Measurements from ENCODE around the gene NFKB1.
"Not testable (repeated sequence)": the region's sequence is repeated elsewhere in the genome, so short reads cannot be mapped to it uniquely, and the experiment has no call there.

DNA sequence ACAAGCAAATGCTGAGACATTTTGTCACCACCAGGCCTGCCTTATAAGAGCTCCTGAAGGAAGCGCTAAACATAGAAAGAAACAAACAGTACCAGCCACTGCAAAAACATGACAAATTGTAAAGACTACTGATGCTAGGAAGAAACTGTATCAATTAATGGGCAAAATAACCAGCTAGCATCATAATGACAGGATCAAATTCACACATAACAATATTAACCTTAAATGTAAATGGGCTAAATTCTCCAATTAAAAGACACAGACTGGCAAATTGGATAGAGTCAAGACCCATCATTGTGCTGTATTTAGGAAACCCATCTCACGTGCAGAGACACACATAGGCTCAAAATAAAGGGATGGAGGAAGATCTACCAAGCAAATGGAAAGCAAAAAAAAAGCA, 21.3 kb upstream of the NFKB1 start:
- TF ChIP-seq, protein P1, sequence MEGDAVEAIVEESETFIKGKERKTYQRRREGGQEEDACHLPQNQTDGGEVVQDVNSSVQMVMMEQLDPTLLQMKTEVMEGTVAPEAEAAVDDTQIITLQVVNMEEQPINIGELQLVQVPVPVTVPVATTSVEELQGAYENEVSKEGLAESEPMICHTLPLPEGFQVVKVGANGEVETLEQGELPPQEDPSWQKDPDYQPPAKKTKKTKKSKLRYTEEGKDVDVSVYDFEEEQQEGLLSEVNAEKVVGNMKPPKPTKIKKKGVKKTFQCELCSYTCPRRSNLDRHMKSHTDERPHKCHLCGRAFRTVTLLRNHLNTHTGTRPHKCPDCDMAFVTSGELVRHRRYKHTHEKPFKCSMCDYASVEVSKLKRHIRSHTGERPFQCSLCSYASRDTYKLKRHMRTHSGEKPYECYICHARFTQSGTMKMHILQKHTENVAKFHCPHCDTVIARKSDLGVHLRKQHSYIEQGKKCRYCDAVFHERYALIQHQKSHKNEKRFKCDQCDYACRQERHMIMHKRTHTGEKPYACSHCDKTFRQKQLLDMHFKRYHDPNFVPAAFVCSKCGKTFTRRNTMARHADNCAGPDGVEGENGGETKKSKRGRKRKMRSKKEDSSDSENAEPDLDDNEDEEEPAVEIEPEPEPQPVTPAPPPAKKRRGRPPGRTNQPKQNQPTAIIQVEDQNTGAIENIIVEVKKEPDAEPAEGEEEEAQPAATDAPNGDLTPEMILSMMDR (IDR thresholded peaks at IDR 0.05; ENCODE audit: low read length), result not testable (repeated sequence)
- TF ChIP-seq EZH2 (IDR thresholded peaks at IDR 0.05; ENCODE audit: borderline replicate concordance, low read length), result not testable (repeated sequence)
